Mammary epithelial cell (primary cell): ENCODE measurements around the gene BFSP1.

Experiments
- CTCF ChIP-seq, 2 donors: IDR thresholded peaks in 1 of 2; conservative IDR thresholded peaks in 1 of 2; 2 replicates each; pipeline ENCODE4 v1.5.1; 2011 to 2012; ENCODE audit warnings: inconsistent platforms in 2 of 2, low read length in 2 of 2, mild to moderate bottlenecking in 2 of 2, control low read depth in 1 of 2, low read depth in 1 of 2; ENCODE audit not compliant: insufficient read depth in 1 of 2; ENCODE audit errors: extremely low read depth in 1 of 2
- EZH2 ChIP-seq: IDR thresholded peaks from 2 replicates; pipeline ENCODE4 v1.6.1; 2012; ENCODE audit warnings: low read length, inconsistent platforms, borderline replicate concordance

- no peak for TF ChIP-seq CTCF (conservative IDR thresholded peaks at IDR 0.05 in 1 of 2, IDR thresholded peaks at IDR 0.05 in 1 of 2; ENCODE audit: extremely low read depth in 1 of 2, insufficient read depth in 1 of 2, low read depth in 1 of 2, low read length in 2 of 2)
- no peak for TF ChIP-seq EZH2
Measured at GRCh38 chr20:17445543-17445942, 85.6 kb downstream of the BFSP1 start.
